SKM-1 (cell line): ENCODE results near the gene HACD3.
"Not testable (repeated sequence)": the region's sequence is repeated elsewhere in the genome, so short reads cannot be mapped to it uniquely, and the experiment has no call there.

Experiments used
- DNase-seq: peaks from one replicate; lab custom pipeline; 2025; ENCODE audit not compliant: unreplicated experiment; lab: John Stamatoyannopoulos, UW

The HACD3 gene

GRCh38 chr15:65598468-65598867 lies 68.2 kb downstream of the HACD3 start:
- no peak for DNase-seq

- no peak for DNase-seq
Measured at GRCh38 chr15:65599677-65600076, 69.4 kb downstream of the HACD3 start.

DNA sequence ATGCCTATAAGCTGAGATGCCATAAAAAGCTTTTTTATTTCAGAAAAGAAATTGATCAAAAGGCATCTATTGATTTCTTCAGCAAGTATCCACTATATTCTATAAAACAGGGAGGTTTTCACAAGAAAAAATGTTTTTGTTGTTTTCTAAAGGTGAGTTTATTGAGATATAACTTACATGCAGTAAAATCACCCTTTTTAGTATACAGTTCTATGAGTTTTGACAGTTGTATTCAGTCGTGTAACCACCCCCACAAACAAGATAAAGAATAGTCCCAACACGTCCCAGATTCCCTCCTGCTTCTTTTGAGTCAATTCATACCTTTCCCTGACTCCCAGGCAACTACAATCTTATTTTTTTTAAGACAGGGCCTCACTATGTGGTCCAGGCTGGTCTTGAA lies 72.9 kb downstream of the HACD3 start:
- DNase-seq = no peak

DNA sequence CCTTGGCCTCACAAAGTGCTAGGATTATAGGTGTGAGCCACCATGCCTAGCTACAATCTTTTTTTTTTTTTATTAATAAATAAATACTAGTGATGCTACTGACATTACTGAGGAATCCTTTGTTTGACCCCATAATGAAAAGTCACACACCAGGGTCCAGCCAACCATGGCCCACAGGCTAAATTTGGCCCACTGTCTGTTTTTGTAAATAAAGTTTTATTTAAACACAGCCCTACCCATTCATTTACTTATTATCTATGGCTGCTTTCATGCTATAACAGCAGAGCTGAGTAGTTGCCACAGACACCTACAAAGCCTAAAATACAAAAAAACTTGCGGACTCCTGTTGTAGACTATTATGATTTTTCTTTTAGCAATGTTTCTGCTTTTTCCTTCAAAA lies 73.3 kb downstream of the HACD3 start:
- no peak for DNase-seq

DNA sequence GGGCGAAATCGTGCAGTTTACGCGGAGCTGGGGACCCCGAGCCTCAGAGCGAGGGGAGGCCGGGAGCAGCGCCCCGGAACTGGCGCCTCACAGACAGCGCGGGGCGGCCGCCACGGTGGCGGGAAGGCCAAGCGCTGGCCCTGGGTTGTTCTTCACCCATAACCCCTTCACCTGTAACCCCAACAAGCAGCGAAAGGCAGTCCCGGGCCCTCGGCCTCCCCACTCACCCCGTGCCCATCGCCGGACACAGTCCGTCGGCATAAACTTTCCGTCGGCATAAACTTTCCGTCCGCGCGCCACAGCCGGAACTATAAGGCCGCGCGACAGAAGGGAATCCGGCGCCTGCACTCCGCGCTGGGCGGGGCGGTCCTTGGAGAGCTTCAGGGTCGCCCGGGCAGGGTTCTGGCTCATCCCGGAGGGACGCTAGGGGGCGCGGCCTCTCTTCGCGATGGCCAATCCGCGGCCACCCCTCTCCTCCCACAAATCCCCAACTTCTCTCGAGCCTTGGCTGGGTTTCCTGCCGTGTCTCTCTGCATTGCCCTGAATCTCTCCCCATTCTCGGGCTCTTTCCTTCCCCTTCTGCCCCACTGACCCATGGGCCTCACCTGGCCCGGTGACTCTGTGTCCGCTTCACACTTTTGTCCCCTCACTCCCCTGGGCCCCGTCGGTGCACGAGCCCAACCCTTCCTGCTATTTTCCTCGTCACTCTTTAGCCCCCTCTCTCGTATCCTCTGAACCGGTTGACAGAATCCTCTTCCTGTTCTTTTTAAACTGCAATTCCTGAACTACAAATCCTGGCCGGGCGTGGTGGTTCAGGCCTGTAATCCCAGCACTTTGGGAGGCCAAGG lies 80.8 kb downstream of the HACD3 start, which contains the start of gene INTS14:
INTS14 (minus strand) TSS at position 261 of the 848 bp plus-strand sequence. CDS start 3,751 bp downstream, outside the sequence.
- DNase-seq = peak; percentile 94

- no peak for DNase-seq
Measured at GRCh38 chr15:65611888-65612615, 81.8 kb downstream of the HACD3 start.

GRCh38 chr15:65612616-65612946 lies 82.3 kb downstream of the HACD3 start:
- no peak for DNase-seq

- no peak for DNase-seq
Measured at GRCh38 chr15:65612949-65613744, 82.9 kb downstream of the HACD3 start.

- not testable (repeated sequence) for DNase-seq
Measured at GRCh38 chr15:65615887-65616286, 85.6 kb downstream of the HACD3 start.

GRCh38 chr15:65618560-65619109 lies 88.4 kb downstream of the HACD3 start:
- no peak for DNase-seq

DNA sequence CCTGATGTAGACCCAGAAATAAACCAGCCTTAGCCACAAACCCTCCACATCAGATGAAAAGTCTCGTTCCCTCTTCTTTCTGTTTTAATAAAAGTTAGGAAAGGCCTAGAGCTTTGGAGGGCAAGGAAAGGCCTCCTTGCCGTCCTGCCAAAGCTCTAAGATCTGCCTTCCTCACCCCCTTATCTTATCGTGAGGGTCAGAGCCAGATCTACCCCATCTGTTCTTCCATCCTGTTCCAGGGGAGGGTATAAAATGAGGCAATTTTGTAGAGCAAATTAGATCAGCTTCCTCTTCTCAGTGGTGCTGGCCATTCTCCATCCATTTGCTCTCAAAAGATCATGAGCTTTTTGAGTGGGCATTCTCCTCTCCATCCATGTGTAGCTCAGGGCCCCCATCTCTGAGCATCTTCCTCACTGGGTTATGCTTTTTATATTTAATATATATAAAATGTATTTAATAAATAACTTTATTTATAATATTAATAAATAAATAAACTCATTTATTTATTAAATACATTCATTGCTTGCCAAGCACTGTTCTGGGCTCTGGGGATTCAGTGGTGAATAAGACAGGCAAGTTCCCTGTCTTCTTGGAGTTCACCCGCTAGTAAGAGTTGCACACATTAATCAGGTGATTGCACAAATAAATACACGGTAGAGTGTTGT lies 89.5 kb downstream of the HACD3 start:
- DNase-seq = no peak

DNA sequence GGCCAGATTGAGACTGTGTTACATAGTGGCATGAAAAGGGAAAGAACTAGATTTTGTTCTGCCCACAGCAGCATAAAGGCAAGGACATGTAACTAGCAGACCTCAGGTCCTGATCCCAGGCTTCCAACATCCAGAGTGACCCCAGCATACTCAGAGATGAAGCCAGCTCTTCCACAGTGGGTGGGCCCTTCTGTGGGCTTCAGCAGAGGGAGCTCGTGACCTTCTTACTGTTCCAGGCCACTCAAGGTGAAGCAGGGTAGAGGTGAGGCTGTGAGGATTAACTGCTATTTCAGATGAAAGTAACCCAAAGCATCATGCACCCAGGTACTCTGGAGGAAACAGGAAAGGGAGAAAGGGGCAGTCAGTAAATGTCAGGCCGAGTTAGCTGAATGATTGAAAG lies 90.6 kb downstream of the HACD3 start:
- no peak for DNase-seq

GRCh38 chr15:65621638-65622037 lies 91.4 kb downstream of the HACD3 start, which contains the start of gene SLC24A1:
Gene SLC24A1 (plus strand): TSS chr15:65621938. CDS start chr15:65624081, 2,143 bp downstream.
- DNase-seq = no peak

- no peak for DNase-seq
Measured at GRCh38 chr15:65623103-65623502, 92.8 kb downstream of the HACD3 start.

GRCh38 chr15:65626856-65627255 lies 96.6 kb downstream of the HACD3 start:
- no peak for DNase-seq
